GM19467 (cell line): Measurements from ENCODE around the gene SLC25A21.
"Not testable (repeated sequence)": the region's sequence is repeated elsewhere in the genome, so short reads cannot be mapped to it uniquely, and the experiment has no call there.

ENCODE experiments used
- ATAC-seq: cut with Tn5 transposase; IDR thresholded peaks from one replicate; pipeline ENCODE4 v1.9.1; 2021; ENCODE audit warnings: mild to moderate bottlenecking, moderate library complexity; ENCODE audit not compliant: unreplicated experiment

Gene SLC25A21

DNA sequence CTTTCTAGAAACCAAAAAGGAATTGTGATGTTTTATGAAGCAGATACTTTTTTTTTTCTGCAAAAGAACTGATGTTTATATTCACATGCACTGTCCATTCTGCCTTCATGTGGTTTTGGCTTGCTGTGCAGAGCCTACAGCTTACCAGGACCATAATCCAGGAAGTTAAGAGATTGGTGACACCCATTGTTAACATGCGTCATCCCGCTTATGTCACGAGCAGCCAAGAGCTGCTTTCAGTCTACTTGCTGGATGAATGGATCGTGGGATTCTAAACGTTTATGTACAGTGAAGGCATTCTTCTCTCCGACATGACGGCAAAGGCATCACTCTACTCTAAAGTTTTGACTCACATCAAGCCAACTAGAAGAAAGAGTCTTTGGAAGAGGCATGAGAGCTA lies 434.1 kb downstream of the SLC25A21 start:
- ATAC-seq: no peak

DNA sequence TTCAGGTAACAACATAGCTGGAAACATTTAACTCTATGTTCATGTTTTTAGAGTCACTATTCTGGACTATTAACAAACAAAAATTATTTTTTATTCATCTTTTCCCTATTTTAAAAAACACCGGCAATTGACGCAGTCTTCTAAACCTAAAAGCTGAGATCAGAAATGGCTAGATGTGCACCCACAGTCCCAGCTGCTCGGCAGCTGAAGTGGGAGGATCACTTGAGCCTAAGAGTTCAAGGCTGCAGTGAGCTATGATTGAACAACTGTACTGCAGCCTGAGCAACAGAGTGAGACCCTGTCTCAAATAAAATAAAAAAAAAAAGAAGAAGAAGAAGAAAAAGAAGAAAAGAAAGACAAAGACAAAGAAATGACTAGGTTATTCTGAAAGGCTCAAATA lies 446.3 kb downstream of the SLC25A21 start:
- no peak for ATAC-seq

DNA sequence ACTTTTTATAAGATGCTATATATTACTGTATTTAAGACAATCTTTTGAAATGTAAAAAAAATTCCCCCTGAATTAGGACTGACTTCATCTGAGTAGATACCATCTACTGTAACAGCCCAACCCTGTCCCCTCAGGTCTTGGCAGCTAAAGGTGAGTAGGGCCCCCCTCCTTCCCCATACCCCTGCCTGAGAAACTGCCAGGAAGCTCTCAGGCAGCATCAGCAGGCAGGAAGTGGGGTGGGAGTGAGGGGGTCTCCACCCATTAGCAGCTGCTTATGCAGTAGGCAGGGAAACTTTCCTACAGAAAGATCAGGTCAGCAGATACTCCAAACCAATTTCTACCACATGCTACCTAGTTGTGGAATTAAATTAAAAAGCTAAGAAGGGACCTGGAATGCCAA lies 448.2 kb downstream of the SLC25A21 start:
- no peak for ATAC-seq

DNA sequence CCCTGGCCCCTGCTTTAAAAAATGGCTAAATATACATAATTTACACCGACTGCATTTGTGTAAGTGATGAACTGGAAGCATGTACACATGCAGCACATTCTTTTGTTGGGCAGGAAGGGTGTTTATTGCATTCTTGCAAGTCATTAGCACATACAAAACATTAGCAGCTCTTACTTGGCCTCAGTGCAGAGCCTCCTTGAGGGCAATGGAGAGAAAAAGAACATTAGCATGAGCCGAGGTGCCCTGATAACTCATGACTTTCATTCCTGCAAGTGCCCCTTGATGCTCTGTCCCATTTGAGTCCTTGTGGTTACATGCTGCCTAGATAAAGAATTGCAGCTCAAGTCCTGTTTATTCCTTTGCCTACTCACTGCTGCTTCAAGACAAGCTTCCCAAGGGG lies 448.9 kb downstream of the SLC25A21 start:
- ATAC-seq: no peak

DNA sequence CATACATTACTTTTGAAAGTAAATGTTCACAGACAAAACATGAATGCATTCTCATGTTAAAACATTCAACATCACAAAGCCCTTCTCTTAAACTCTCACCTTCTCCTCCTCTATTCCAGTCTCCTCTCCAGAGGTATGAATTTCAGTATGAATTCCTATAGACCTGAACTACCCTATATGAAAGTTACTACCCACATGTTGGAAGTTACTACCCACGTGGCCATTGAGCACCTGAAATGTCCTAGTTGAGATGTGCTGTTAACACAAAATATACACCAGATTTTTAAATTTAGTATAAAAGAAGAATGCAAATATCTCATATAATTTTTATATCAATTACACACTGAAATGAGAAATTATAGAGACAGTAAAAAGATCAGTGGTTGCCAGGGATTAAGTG lies 450.5 kb downstream of the SLC25A21 start:
- ATAC-seq: no peak

DNA sequence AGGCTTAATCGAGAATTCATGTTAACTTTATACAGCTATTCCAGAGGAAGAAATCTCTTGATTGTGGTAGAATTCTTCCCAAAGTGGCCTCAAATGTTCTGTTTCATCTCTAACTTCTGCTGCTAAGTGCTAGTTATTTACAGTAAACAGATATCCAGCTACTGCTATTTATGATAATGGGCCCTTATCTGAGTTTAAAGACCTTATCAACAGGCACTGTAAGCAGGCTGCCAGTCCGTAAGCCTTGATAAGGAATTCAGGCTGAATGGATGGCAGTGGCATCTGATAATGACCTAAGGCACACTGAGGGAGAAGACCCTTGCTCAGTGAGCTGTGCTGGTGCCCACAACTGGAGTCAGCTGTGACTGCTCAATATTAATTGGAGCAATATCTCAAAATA lies 451.7 kb downstream of the SLC25A21 start:
- no peak for ATAC-seq

DNA sequence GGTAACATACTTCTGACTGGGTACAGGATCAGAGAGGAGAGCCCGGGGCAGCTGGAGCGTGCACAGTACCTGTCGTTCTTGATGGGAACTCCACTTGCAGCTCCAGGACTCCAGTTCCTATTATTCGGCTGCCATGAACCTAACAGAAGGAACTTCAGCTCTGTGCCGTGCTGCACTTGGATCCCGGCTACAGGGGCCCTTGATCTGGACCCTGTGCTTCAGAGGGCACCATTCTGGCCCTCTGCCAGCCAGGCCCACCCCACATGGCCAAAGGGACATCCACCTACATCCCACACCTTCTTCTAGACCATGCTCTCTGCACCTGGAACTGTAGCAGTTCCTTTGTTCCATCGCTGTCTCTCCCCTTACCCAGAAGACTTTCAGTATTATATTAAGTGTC lies 452.6 kb downstream of the SLC25A21 start:
- no peak for ATAC-seq

DNA sequence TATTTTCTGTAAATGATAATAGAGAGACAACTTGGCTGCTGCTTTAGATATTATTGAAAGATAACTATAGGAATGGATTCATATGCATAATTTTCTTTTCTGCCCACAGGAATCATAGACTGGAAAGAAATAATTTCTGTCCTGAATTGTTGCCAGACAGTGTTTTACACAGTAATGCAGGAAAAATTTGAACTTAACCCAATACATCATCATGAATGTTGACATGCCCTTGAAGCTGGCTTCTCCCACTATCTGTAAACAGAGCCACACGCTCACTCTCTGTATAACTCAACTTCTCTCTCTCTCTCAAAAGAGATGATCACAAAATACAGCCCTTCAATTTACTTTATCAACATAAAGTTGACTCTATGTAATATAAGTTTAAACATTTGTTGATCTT lies 454.2 kb downstream of the SLC25A21 start:
- ATAC-seq: no peak

DNA sequence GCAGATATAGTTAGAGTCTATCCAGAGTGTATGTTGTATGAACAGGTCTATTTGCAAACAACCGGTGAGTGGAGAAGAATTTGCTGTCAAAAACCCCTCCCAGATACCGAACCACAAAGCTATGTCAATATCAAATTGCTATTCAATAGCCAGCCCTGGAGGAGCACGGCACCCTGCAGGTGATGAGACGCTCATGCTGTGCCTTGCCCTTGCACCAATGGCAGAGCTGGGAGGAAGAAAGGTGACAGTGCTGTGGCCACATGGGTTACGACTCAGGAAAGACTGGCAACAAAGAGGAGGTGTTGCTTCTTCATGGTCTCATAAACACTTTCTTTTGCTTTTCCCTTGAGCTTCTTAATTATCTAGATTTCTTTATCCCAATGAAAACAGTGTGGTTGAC lies 455.0 kb downstream of the SLC25A21 start:
- no peak for ATAC-seq

DNA sequence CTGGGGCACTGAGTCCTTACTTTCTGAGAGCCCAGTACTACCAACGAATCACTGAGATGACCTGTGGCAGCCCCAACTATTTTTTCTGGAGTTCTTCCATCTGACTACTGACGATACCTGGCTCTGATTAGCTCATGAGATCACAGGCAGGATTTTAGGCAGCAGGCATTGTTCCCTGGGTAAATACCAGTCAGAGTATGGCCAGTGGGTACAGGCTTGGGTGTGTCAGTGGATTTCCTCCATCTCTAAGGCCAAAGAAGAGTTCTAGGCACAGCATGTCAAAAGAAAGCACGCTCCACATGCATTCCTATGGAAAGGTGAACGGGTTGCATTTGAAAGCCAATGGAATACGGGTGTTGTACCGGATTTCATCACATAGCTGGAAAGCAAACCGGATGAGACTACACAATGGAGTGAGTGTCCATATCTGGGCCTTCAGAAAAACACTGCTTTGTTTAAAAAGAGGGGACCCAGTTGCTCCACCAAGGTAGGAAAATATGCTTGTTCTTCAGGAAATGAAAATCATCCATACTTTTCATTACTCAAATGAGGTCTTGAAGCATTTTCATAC lies 455.7 kb downstream of the SLC25A21 start:
- ATAC-seq: no peak

DNA sequence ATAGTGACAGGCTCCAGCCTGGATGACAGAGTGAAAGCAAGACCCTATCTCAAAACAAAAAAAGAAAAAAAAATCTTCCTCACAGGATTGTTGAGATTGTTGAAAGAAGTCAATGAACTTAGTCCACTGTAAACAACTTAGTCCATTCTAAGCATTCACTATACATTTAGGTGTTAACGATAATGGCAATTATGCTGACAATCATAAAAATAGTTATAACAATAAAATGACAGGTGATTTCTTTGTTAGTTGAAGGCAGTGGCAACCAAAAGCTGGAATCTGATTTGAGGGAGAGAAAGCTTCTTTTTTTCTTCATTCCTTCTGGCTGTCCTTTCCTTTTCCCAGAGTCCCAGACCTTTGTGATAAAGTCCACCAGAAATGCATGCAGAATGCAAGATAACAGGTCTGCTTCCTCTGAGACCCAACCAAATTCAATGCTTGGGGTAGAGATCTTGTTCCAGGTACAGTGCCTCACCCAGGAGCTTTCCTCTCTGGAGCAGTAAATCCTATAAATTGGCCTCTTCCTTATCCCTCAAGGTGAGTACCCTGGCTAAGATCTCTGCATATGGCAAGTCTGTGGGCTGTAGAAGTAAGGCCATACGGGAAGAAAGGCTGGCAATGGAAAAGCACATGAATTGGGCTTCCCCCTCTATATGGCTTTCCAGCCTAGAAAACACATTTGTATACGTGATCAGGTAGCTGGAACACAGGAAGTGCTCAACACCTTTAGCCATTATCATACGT lies 458.3 kb downstream of the SLC25A21 start:
- ATAC-seq: no peak

DNA sequence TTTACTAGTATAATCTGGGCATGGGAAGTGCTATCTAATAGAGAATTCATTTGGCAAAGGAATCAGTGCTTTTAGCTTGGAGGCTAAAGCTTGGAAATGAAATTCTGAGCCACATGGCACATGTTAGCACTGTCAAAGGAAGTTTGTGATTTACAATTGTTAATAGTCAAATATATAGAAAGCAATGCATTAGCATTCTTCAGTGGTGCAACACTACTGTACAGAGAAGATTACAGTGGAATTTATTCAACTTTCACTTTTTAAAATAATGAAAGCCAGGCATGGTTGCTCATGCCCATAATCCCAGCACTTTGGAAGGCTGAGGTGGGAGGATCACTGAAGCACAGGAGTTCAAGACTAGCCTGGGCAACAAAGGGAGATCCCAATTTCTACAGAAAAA lies 464.8 kb downstream of the SLC25A21 start:
- ATAC-seq: no peak

DNA sequence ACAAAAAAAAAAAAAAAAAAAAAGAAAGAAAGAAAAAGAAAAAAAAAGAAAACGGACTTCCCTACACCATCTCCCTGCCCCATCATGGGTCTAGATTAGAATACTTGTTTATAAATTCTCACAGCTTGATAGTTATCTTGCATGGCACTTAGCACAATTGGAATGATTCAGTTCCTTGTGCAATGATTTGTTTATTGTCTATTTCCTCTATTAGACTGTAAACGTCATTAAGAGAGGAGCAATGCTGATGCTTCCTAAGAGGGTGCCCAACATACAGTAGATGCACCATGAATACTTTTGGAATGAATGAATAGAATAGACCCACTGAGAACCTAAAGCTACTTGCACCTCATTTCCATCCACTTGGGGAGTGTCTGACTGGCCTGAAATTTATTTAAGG lies 469.9 kb downstream of the SLC25A21 start:
- ATAC-seq: no peak

DNA sequence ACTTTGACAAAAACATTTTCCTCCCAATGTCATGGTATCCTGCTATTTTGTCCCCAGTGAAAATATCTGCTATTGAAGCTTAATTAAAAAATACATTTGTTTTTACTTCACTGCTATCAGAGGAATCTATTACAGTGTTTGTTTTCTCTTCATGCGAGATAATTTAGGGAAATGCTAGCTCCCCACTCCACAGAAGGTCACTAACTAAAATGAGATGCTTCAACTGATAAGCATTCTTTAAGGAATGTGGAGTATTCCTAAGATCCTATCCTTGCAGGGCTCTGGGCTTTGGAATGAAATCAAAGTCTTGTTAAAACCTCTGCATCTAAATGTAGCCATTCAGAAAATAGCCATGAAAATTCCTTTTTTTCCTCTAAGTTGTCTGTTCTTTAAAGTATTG lies 471.3 kb downstream of the SLC25A21 start:
- ATAC-seq: no peak

DNA sequence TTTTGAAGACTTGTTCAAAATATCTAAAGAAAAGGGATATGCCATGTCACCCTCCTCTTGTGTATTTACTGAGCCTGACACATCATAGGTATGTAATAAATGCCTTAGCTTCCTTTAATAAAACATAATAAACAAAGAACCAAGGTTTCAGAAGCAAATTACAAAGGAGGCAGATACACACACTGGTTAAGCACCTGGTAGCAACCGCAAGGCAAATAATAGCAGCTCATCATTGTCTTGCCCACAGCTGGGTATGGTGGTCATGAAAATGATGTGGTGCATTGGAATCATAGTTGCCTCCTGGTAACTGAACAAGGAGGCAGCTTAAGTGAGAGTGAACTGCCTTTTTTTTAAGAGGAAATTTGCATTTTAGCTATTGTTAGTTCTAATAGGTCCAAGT lies 471.8 kb downstream of the SLC25A21 start:
- ATAC-seq: no peak

DNA sequence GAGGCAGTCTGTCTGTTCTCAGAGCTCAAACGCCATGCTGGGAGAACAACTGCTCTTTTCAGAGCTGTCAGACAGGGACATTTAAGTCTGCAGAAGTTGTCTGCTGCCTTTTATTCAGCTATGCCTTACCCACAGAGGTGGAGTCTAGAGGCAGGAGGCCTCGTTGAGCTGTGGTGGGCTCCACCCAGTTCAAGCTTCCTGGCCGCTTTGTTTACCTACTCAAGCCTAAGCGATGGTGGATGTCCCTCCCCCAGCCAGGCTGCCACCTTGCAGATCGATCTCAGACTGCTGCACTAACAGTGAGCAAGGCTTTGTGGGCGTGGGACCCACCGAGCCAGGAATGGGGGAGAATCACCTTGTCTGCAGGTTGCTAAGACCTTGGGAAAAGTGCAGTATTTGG lies 473.0 kb downstream of the SLC25A21 start:
- ATAC-seq: not testable (repeated sequence)

DNA sequence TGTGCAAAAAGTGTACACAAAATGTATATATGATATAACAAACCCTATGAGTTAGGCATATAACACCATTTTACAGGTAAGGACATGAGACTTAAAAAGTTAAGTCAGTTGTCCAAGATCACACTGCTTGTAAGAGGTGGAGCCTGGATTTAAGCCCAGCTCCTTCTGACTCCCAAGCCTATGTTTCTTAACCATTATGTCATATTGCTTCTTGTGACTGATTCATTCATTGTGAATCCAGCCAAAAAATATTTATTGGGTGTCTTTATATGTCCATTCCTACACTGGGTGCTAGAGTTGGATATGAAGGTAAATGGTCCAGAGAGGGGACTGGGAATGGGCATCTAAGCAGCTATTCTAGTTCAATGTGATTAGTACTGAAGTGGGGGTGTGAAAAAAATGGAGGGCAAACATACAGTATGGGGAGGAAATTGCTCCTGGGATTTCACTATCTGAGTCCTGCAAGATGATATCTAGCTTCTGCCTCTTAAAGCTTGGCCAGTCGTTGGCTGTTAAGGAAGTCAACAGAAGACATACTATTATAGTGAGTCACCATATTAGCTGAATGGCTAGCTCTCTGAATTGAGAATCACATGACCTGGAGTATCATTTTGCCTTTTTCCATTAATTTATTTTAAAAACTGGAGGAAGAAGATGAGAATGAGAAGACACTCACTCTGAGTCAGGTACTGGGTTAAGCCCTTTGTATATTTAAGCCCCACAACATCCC lies 481.9 kb downstream of the SLC25A21 start:
- no peak for ATAC-seq

DNA sequence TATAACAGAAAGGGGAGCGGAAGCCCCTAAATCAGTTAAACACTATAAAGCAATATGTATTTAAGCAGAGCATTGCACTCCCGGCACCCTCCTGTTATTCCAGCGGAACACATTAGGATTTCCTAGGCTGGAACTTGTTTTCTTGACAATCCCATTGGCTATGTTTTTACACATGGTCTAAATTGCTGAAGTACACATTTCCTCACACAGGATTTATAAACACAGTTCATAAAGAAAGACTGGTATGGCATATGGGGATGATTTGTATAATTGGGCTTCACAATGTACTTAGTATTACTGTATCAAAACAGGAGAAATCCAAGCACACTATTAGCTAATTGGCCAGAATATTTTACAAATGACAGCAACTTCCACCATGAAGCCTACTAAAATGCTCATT lies 487.5 kb downstream of the SLC25A21 start:
- ATAC-seq: no peak

DNA sequence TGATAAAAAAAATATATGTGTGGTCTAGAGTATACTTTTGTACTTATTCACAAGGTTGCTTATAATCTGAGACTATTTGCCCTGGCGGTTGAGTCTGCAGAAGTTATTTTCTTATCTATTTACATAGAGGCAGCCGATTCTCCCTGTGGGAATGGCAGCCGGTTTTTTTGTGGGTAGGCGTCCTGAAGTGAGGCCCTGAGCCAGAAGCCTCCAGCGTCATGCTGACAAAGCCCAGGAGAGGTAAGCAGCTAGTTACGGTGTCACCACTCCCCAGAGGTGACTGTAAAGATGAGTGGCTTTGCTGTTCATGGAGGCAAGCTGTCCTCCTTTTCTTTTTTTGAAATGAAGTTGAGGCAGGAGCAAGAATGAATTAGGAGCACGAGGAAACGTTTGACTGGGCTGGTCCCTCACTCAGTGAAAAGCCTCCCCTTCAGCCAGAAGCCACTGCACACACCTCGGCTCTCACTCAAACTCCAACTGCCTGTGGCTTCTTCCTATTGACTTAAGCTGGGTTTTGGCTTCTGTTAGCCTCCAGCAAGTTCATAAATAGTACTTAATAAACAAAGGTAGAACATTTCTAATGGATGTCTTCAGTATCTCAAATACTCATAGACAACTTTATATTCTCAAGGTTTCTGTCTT lies 489.2 kb downstream of the SLC25A21 start:
- no peak for ATAC-seq

DNA sequence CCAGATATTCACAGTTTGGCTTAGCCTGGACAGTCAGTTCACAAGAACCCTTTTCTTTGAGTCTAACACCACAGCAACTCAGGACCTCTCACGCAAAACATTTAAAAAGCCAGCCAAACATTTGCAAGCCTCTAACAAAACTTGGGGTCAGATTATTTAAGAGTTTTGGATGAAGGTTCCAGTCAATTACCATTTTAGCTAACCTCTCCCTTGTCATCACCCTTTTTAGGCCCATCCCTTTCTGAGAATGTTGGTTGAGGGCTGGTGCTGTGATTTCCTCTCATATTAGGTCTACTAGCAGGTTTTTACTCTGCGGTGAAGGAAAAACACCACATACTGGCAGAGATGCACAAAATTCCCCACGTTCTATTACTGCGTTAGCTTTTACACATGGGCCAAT lies 490.1 kb downstream of the SLC25A21 start:
- ATAC-seq: no peak

DNA sequence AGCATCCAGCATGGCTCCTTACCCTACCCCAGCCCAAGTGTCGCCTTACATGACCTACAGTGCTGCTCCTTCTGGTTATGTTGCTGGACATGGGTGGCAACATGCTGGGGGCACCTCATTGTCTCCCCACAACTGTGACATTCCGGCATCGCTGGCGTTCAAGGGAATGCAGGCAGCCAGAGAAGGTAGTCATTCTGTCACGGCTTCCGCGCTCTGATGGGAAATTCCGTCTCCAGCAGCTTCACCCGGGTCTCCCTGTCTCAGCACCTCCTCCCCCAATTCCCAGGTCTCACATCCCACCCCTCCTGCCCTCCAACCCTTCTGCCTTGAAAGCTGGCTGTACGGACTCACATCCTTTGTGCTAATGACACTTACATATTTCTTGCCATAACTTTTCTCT lies 496.2 kb downstream of the SLC25A21 start:
- no peak for ATAC-seq

DNA sequence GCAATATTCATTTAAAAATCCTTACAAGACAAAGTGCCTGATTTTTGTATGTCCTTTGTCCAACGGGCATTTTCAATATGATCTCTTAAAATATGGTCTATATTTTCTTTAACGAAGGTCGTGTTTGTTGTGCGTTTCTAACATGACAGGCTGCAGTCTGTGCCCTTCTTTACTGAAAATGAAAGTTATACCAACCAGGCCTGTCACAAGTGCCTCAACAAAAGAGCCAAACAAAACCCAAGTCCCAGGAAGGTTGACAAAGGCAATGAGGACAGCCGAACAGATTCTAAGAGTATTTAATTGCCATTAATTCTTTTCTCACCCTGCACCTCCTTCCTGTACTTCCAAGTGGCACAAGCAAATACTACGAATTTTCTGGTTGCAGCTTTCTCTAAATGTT lies 496.8 kb downstream of the SLC25A21 start:
- ATAC-seq: no peak
